Activated CD8-positive, alpha-beta T cell treated with anti-CD3 and anti-CD28 coated beads for 36 hours (primary cell): ENCODE measurements around the gene HOXB9. TPM values are rescaled to one million over a fixed set of nuclear protein-coding genes. Genes with fewer than 3 reads are reported as not detected.

Experiments used
- ATAC-seq: fragments of 200-7000 bp; cut with Tn5 transposase; one replicate; pipeline ENCODE4 v1.10.0; 2021; ENCODE audit warnings: mild to moderate bottlenecking, moderate library complexity
- CTCF ChIA-PET: fragments of 350-600 bp; sonication (Branson Sonifier 250); formaldehyde crosslinking; loops from one replicate; lab custom pipeline; 2021; ENCODE audit warnings: antibody characterized with exemption; lab: Charles Lee
- POLR2A ChIA-PET: fragments of 350-600 bp; sonication (Branson Sonifier 250); formaldehyde crosslinking; loops from one replicate; lab custom pipeline; 2021; ENCODE audit warnings: antibody characterized with exemption; lab: Charles Lee
- DNase-seq: peaks from one replicate; pipeline ENCODE4 v3.0.0-alpha.2; 2020
- H3K27ac Mint-ChIP-seq: one replicate; pipeline ENCODE4 v1.8.0; 2021; ENCODE audit warnings: mild to moderate bottlenecking, mixed read lengths
- H3K27me3 Mint-ChIP-seq: one replicate; pipeline ENCODE4 v1.8.0; 2021; ENCODE audit warnings: mixed read lengths
- H3K36me3 Mint-ChIP-seq: one replicate; pipeline ENCODE4 v1.8.0; 2021; ENCODE audit warnings: low read depth, mixed read lengths
- H3K4me1 Mint-ChIP-seq: one replicate; pipeline ENCODE4 v1.8.0; 2021; ENCODE audit warnings: low read depth, mixed read lengths
- H3K4me3 Mint-ChIP-seq: one replicate; pipeline ENCODE4 v1.8.0; 2021; ENCODE audit warnings: mild to moderate bottlenecking, moderate library complexity, mixed read lengths
- H3K9me3 Mint-ChIP-seq: one replicate; pipeline ENCODE4 v1.8.0; 2021; ENCODE audit warnings: mixed read lengths
- intact Hi-C: fragments of 100-400 bp; cut with micrococcal nuclease; formaldehyde crosslinking; loops from one replicate; pipeline ENCODE4 v1.10.0; 2022
- total RNA-seq, 2 experiments: library from RNA; stranded (reverse); gene quantifications; one replicate each; pipeline ENCODE4 v1.2.3, GENCODE V29; 2021
- TF ChIP-seq, protein P1 (sequence below): fragments of 200-600 bp; IDR thresholded peaks from one replicate; pipeline ENCODE4 v1.8.0; 2022; ENCODE audit warnings: antibody characterized with exemption, mild to moderate bottlenecking

The HOXB9 gene
- total RNA-seq, 2 experiments from 2014 or later = 6.9 to 7.0 TPM

DNA sequence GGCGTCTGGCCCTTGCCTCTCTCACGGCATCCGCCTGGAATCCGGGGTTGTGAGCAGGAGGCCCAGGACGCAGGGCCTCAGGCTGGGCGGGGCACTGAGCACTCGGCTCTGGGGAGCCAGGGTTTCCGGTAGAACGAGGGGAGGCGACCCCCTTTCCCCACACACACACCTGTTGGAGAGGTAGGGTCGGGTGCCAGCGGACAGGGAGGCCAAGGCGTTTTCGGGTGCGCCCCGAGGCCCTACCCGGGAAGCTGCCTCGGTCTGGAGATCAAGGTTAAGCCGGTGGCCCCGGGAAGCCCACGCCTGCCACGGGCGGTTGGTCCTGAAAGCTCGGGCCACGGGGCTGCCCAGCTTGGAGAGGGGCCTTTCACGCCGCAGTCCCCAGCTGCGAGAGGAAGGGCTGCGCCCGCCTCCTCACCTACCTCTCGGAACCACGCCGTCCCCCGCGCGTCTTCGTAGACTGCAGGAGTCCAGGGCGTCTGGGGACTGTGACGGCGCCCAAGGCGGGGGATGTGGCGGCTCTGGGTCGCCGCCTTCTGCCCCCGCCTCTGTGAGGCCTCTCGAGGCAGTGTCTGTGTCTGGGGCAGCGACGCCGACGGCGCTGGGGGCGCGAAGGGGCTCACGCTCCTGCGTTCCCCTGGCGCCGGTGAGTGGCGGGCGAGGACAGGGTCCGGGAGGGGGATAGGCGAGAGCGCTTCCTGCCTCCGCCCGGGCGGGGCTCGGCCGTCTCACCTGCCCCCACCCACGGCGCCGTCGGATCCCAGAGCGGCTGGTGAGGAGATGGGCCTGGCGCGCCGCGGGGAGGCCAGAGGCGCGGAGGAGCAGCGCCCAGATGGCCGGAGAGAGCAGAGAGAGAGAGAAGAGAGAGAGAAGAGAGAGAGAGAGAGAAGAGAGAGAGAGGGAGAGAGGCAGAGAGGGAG is 20.3 kb upstream of the HOXB9 start:
- H3K27ac Mint-ChIP-seq = no peak overlapping the region
- ChIA-PET CTCF (interaction anchor here (1.1 kb wide), 1 partner anchor 9 kb away, joined by 3 read pairs; no protein-coding TSS in a partner anchor), POLR2A (interaction anchor here (0.6 kb wide), 2 partner anchors 12 to 338 kb away, joined by 3 read pairs; no protein-coding TSS in a partner anchor)
- TF ChIP-seq, protein P1, sequence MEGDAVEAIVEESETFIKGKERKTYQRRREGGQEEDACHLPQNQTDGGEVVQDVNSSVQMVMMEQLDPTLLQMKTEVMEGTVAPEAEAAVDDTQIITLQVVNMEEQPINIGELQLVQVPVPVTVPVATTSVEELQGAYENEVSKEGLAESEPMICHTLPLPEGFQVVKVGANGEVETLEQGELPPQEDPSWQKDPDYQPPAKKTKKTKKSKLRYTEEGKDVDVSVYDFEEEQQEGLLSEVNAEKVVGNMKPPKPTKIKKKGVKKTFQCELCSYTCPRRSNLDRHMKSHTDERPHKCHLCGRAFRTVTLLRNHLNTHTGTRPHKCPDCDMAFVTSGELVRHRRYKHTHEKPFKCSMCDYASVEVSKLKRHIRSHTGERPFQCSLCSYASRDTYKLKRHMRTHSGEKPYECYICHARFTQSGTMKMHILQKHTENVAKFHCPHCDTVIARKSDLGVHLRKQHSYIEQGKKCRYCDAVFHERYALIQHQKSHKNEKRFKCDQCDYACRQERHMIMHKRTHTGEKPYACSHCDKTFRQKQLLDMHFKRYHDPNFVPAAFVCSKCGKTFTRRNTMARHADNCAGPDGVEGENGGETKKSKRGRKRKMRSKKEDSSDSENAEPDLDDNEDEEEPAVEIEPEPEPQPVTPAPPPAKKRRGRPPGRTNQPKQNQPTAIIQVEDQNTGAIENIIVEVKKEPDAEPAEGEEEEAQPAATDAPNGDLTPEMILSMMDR = no peak
- H3K4me3 Mint-ChIP-seq = peak overlapping the region; percentile 67
- peaks cover 66% of the 10 kb centered on the region for H3K27me3 Mint-ChIP-seq
- H3K36me3 Mint-ChIP-seq = no peaks in the 10 kb centered on the region
- H3K4me1 Mint-ChIP-seq = peaks cover 16% of the 10 kb centered on the region
- peak; percentile 44 for DNase-seq
- intact Hi-C loops = no loop called here
- ATAC-seq = peak; percentile 74
- H3K9me3 Mint-ChIP-seq = no peaks in the 10 kb centered on the region

DNA sequence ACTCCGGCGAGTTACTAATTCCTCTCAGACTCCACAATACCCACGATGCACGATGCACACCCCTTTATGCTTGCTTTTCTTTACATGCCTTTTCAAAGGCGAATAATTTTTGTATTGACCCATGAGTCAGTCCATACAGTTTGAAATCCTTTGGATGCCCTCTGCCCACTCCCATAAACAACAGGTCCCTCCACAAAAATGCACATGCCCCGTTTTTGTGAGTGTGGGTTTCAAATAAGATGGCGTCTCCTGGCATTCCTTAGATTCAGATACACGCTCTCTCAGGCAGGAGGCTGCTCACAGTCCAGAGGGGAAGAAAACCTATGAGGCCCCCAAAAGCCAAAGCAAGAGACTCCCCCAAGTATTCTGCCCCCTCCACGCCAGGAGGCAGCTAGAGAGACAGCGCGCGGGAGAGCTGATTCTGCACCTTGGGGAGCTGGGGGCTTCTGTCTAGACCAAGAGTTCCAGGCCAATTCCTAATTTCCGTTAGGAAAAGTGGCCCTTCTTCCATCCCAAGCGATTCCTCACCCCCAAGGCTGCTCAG is 19.6 kb upstream of the HOXB9 start:
- TF ChIP-seq, protein P1 = no peak
- intact Hi-C loops = no loop called here
- H3K27me3 Mint-ChIP-seq = peaks cover 72% of the 10 kb centered on the region
- ATAC-seq (no peak), DNase-seq (no peak)
- CTCF ChIA-PET = interaction anchor here (1.1 to 2.0 kb wide), 2 partner anchors 9 to 10 kb away, joined by 3 to 8 read pairs; no protein-coding TSS in a partner anchor
- peak overlapping the region; percentile 67 for H3K4me3 Mint-ChIP-seq
- POLR2A ChIA-PET = interaction anchor here (0.6 kb wide), 1 partner anchor 11 kb away, joined by 3 read pairs; no protein-coding TSS in a partner anchor
- H3K4me1 Mint-ChIP-seq = peaks cover 16% of the 10 kb centered on the region
- no peaks in the 10 kb centered on the region for H3K9me3 Mint-ChIP-seq
- H3K27ac Mint-ChIP-seq = no peak overlapping the region
- H3K36me3 Mint-ChIP-seq = no peaks in the 10 kb centered on the region

DNA sequence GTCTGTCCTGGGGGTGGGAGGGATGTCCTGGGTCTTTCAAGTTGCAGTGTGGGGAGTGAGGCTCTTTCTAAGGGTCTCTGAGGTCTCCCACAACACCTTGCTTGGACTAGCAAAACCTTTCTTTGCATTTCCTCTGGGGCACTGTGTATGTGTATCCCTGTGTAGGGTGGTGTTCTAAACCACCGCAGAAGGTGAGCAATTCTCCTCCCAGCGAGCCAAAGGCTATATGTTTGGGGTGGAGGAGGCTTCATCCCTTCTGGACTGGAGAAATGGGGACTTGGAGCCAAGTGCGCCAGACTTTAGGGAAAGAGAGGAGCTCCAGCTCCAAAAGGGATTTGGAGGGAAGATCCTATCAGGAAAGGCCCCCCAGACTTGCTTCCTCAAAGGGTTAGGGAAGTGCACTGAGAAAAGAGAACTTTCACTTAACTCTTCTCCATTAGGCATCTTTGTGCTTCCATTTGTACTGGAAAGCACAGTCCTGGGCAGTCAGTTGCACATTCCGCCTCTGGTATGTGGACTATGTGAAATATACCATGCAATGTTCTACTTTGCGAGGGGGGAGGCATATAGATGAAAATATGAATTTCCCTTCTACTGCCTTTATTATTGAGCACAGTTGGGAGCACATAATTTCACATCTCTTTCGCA is 18.9 kb upstream of the HOXB9 start:
- Mint-ChIP-seq H3K36me3 (no peaks in the 10 kb centered on the region), H3K9me3 (no peaks in the 10 kb centered on the region), H3K4me3 (no peak overlapping the region), H3K27ac (no peak overlapping the region), H3K4me1 (peaks cover 16% of the 10 kb centered on the region), H3K27me3 (peaks cover 75% of the 10 kb centered on the region)
- TF ChIP-seq, protein P1 = no peak
- intact Hi-C loops = no loop called here
- DNase-seq (no peak), ATAC-seq (no peak)
- ChIA-PET POLR2A (no interaction called here), CTCF (interaction anchor here (2.0 kb wide), 1 partner anchor 9 kb away, joined by 8 read pairs; no protein-coding TSS in a partner anchor)

DNA sequence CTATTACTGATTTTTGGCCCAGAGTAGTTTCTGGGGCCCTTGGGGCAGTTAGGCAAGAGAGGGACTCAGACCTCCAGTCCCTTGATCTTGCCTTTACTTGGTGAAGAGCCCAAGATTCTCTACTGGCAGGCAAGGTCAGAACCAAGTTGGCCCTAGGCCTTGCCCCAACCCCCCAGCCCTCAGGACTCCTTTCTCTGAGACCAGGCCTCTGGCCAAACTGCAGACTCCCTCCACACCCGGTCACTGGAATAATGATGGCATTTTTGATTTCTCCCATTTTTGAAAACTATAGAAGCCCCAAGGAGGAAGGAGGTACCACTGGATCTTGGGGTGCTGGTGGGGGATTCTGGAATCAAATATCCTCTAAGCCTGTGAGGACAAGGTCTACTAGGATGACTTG is 18.0 kb upstream of the HOXB9 start:
- ChIA-PET CTCF (interaction anchor here (0.7 to 2.0 kb wide), 4 partner anchors 8 to 235 kb away, joined by 3 to 8 read pairs (median 4); no protein-coding TSS in a partner anchor), POLR2A (no interaction called here)
- TF ChIP-seq, protein P1 = no peak
- no peaks in the 10 kb centered on the region for H3K36me3 Mint-ChIP-seq
- no peaks in the 10 kb centered on the region for H3K9me3 Mint-ChIP-seq
- ATAC-seq (no peak), DNase-seq (no peak)
- H3K4me1 Mint-ChIP-seq = peaks cover 16% of the 10 kb centered on the region
- no peak overlapping the region for H3K4me3 Mint-ChIP-seq
- no peak overlapping the region for H3K27ac Mint-ChIP-seq
- peaks cover 74% of the 10 kb centered on the region for H3K27me3 Mint-ChIP-seq
- intact Hi-C loops = no loop called here
